ENCODE results near the gene CFHR5. TPM values are rescaled to one million over a fixed set of nuclear protein-coding genes. Genes with fewer than 3 reads are reported as not detected.

CFHR5 gene
- polyA plus RNA-seq, 1 donor from 2014 or later: not detected

- Histone ChIP-seq H3F3A (ENCODE audit: insufficient read depth, low read length, poor library complexity, severe bottlenecking) (no peaks in the 10 kb centered on the region), H3K36me3 (ENCODE audit: insufficient read depth, low read length) (no peaks in the 10 kb centered on the region), H2AFZ (ENCODE audit: low read depth, low read length) (no peak overlapping the region), H3K4me2 (ENCODE audit: low read length) (no peak overlapping the region), H3K27me3 (ENCODE audit: insufficient read depth, low read depth, low read length) (no peaks in the 10 kb centered on the region), H3K9ac (ENCODE audit: low read length) (no peak overlapping the region), H3K9me2 (ENCODE audit: insufficient read depth, low read length) (no peaks in the 10 kb centered on the region), H4K20me1 (ENCODE audit: insufficient read depth) (no peaks in the 10 kb centered on the region), H3K79me2 (replicated peaks; ENCODE audit: insufficient read depth, low read length) (no peaks in the 10 kb centered on the region), H3K27ac (ENCODE audit: low read length) (no peak overlapping the region), H3K4me3 (ENCODE audit: low read length) (no peak overlapping the region), H3K9me3 (ENCODE audit: low read length) (no peaks in the 10 kb centered on the region)
- TF ChIP-seq POLR2AphosphoS5 (IDR thresholded peaks at IDR 0.05): no peak
- no peak for TF ChIP-seq EP300 (conservative IDR thresholded peaks at IDR 0.05; ENCODE audit: poor library complexity, severe bottlenecking)
- TF ChIP-seq RAD21 (conservative IDR thresholded peaks at IDR 0.05): no peak
- TF ChIP-seq MXI1 (conservative IDR thresholded peaks at IDR 0.05; ENCODE audit: poor library complexity, severe bottlenecking): no peak
- no peak for TF ChIP-seq TAF1 (IDR thresholded peaks at IDR 0.05; ENCODE audit: low read depth)
- TF ChIP-seq SMC3 (conservative IDR thresholded peaks at IDR 0.05; ENCODE audit: poor library complexity): no peak
- no peak for TF ChIP-seq EZH2 (IDR thresholded peaks at IDR 0.05; ENCODE audit: borderline replicate concordance, insufficient read depth, low read length, poor library complexity, severe bottlenecking)
- no peak for TF ChIP-seq REST (IDR thresholded peaks at IDR 0.05; ENCODE audit: borderline replicate concordance)
- TF ChIP-seq CTCF (IDR thresholded peaks at IDR 0.05; ENCODE audit: poor library complexity, severe bottlenecking): no peak
Measured at GRCh38 chr1:197042676-197043341, 65.5 kb downstream of the CFHR5 start.

GRCh38 chr1:197049100-197049499, 71.7 kb downstream of the CFHR5 start:
- no peak overlapping the region for H3K4me3 ChIP-seq (ENCODE audit: low read length)
- H3K27me3 ChIP-seq (ENCODE audit: insufficient read depth, low read depth, low read length): no peaks in the 10 kb centered on the region
- no peaks in the 10 kb centered on the region for H3F3A ChIP-seq (ENCODE audit: insufficient read depth, low read length, poor library complexity, severe bottlenecking)
- no peaks in the 10 kb centered on the region for H3K9me3 ChIP-seq (ENCODE audit: low read length)
- no peaks in the 10 kb centered on the region for H3K9me2 ChIP-seq (ENCODE audit: insufficient read depth, low read length)
- no peaks in the 10 kb centered on the region for H3K79me2 ChIP-seq (replicated peaks; ENCODE audit: insufficient read depth, low read length)
- no peaks in the 10 kb centered on the region for H4K20me1 ChIP-seq (ENCODE audit: insufficient read depth)
- no peak overlapping the region for H3K27ac ChIP-seq (ENCODE audit: low read length)
- no peaks in the 10 kb centered on the region for H3K36me3 ChIP-seq (ENCODE audit: insufficient read depth, low read length)
- no peak for TF ChIP-seq EZH2 (IDR thresholded peaks at IDR 0.05; ENCODE audit: borderline replicate concordance, insufficient read depth, low read length, poor library complexity, severe bottlenecking)
- TF ChIP-seq REST (IDR thresholded peaks at IDR 0.05; ENCODE audit: borderline replicate concordance): no peak
- TF ChIP-seq CTCF (IDR thresholded peaks at IDR 0.05; ENCODE audit: poor library complexity, severe bottlenecking): no peak
- TF ChIP-seq SMC3 (conservative IDR thresholded peaks at IDR 0.05; ENCODE audit: poor library complexity): no peak
- no peak for TF ChIP-seq POLR2AphosphoS5 (IDR thresholded peaks at IDR 0.05)
- no peak for TF ChIP-seq EP300 (conservative IDR thresholded peaks at IDR 0.05; ENCODE audit: poor library complexity, severe bottlenecking)
- no peak for TF ChIP-seq MXI1 (conservative IDR thresholded peaks at IDR 0.05; ENCODE audit: poor library complexity, severe bottlenecking)
- no peak for TF ChIP-seq RAD21 (conservative IDR thresholded peaks at IDR 0.05)
- no peak for TF ChIP-seq TAF1 (IDR thresholded peaks at IDR 0.05; ENCODE audit: low read depth)
- no peak overlapping the region for H3K9ac ChIP-seq (ENCODE audit: low read length)
- no peak overlapping the region for H3K4me2 ChIP-seq (ENCODE audit: low read length)
- H2AFZ ChIP-seq (ENCODE audit: low read depth, low read length): no peak overlapping the region
